Measurements from ENCODE around the gene ATP2A1. TPM values are rescaled to one million over a fixed set of nuclear protein-coding genes. Genes with fewer than 3 reads are reported as not detected.
"Not testable (repeated sequence)": the region's sequence is repeated elsewhere in the genome, so short reads cannot be mapped to it uniquely, and the experiment has no call there.

The ATP2A1 gene
- total RNA-seq, 1 donor from 2014 or later = not detected

GRCh38 chr16:28935924-28936783 is 57.9 kb downstream of the ATP2A1 start:
- peak; percentile 84 for DNase-seq

GRCh38 chr16:28936784-28937155 is 58.5 kb downstream of the ATP2A1 start:
- DNase-seq = no peak

- no peak for DNase-seq
Measured at GRCh38 chr16:28937222-28937876, 59.1 kb downstream of the ATP2A1 start.

GRCh38 chr16:28938721-28939120 is 60.4 kb downstream of the ATP2A1 start:
- no peak for DNase-seq

- not testable (repeated sequence) for DNase-seq
Measured at GRCh38 chr16:28939825-28940224, 61.5 kb downstream of the ATP2A1 start.

- no peak for DNase-seq
Measured at GRCh38 chr16:28943281-28943680, 65.0 kb downstream of the ATP2A1 start.

GRCh38 chr16:28946681-28947080 is 68.4 kb downstream of the ATP2A1 start:
- no peak for DNase-seq

GRCh38 chr16:28950648-28951409 is 72.5 kb downstream of the ATP2A1 start, which contains the start of gene NFATC2IP:
NFATC2IP (plus strand) TSS chr16:28950937; CDS start chr16:28951012, 75 bp downstream.
- peak; percentile 100 for DNase-seq

GRCh38 chr16:28951410-28951943 is 73.2 kb downstream of the ATP2A1 start:
- peak; percentile 28 for DNase-seq

Other genes starting within 250 kb of the ATP2A1 start
- gene NPIPB8, start 240.4 kb upstream of the ATP2A1 start, total RNA-seq = 0.17 TPM in 1 of 2 replicates, not detected in the other
- 147 and 213 TPM in 2 replicates for gene EIF3C, start 167.0 kb upstream of the ATP2A1 start, total RNA-seq
- 1.9 and 4.9 TPM in 2 replicates for gene NPIPB9, start 126.7 kb upstream of the ATP2A1 start, total RNA-seq
- gene ATXN2L, start 55.5 kb upstream of the ATP2A1 start, total RNA-seq = 33.5 and 74.3 TPM in 2 replicates
- gene TUFM, start 32.1 kb upstream of the ATP2A1 start, total RNA-seq = 127 and 181 TPM in 2 replicates
- gene SH2B1, start 14.6 kb upstream of the ATP2A1 start, total RNA-seq = 9.4 and 13.0 TPM in 2 replicates
- gene RABEP2, start 46.8 kb downstream of the ATP2A1 start, total RNA-seq = 61.1 and 74.8 TPM in 2 replicates
- gene CD19, start 53.5 kb downstream of the ATP2A1 start, total RNA-seq = not detected in 2 replicates
- 26.8 and 30.0 TPM in 2 replicates for gene NFATC2IP, start 72.4 kb downstream of the ATP2A1 start, total RNA-seq
- 33.4 and 49.7 TPM in 2 replicates for gene SPNS1, start 96.3 kb downstream of the ATP2A1 start, total RNA-seq
- gene LAT, start 106.6 kb downstream of the ATP2A1 start, total RNA-seq = 0.68 and 1.2 TPM in 2 replicates